Endodermal cell (in vitro differentiated cells): ENCODE data around the gene SDHA. TPM values are rescaled to one million over a fixed set of nuclear protein-coding genes. Genes with fewer than 3 reads are reported as not detected.
A peak's percentile ranks its signal among the peaks of the same experiment; 100 is the strongest.

ENCODE experiments used
- DNase-seq: peaks from one replicate; pipeline ENCODE4 v3.0.0-alpha.2; 2017
- H3K27ac ChIP-seq: 2 replicates; pipeline ENCODE4 v1.5.1; 2013; ENCODE audit warnings: mild to moderate bottlenecking, low read depth, low read length, moderate library complexity
- H3K27me3 ChIP-seq: 2 replicates; pipeline ENCODE4 v1.6.1; 2013; ENCODE audit warnings: mild to moderate bottlenecking, low read length, moderate library complexity; ENCODE audit not compliant: insufficient read depth, control insufficient read depth, poor library complexity, severe bottlenecking
- H3K36me3 ChIP-seq: 2 replicates; pipeline ENCODE4 v1.7.0; 2013; ENCODE audit warnings: mild to moderate bottlenecking, low read length, moderate library complexity; ENCODE audit not compliant: control insufficient read depth, insufficient read depth
- H3K4me1 ChIP-seq: one replicate; pipeline ENCODE4 v1.7.0; 2013; ENCODE audit warnings: low read length; ENCODE audit not compliant: control insufficient read depth, insufficient read depth
- H3K4me3 ChIP-seq: 2 replicates; pipeline ENCODE4 v1.5.1; 2013; ENCODE audit warnings: mild to moderate bottlenecking, low read length, moderate library complexity
- H3K9ac ChIP-seq: 2 replicates; pipeline ENCODE4 v1.6.1; 2013; ENCODE audit warnings: mild to moderate bottlenecking, low read length, moderate library complexity; ENCODE audit not compliant: poor library complexity, severe bottlenecking; ENCODE audit errors: extremely low read depth
- H3K9me3 ChIP-seq: 2 replicates; pipeline ENCODE4 v1.6.1; 2013; ENCODE audit warnings: mild to moderate bottlenecking, low read length, moderate library complexity; ENCODE audit not compliant: control insufficient read depth
- H3K27ac Mint-ChIP-seq: 2 replicates; pipeline ENCODE4 v1.8.0; 2020; ENCODE audit warnings: mixed read lengths
- H3K27me3 Mint-ChIP-seq: 2 replicates; pipeline ENCODE4 v1.8.0; 2021; ENCODE audit warnings: mild to moderate bottlenecking, mixed read lengths; ENCODE audit not compliant: insufficient read depth
- H3K36me3 Mint-ChIP-seq: 2 replicates; pipeline ENCODE4 v1.8.0; 2020; ENCODE audit warnings: low read depth, mixed read lengths
- H3K4me1 Mint-ChIP-seq: 2 replicates; pipeline ENCODE4 v1.8.0; 2020; ENCODE audit warnings: mixed read lengths
- H3K4me3 Mint-ChIP-seq: 2 replicates; pipeline ENCODE4 v1.8.0; 2020; ENCODE audit warnings: mild to moderate bottlenecking, moderate library complexity, mixed read lengths
- H3K9me3 Mint-ChIP-seq: 2 replicates; pipeline ENCODE4 v1.8.0; 2020; ENCODE audit warnings: mild to moderate bottlenecking, mixed read lengths
- WGBS, 2 experiments: methylation state at CpG; one replicate each; pipeline versions ENCODE4 v1.1.5 to v1.1.7; 2013; ENCODE audit warnings: missing lambda C conversion rate in 2 of 2, mixed read lengths in 1 of 2; ENCODE audit not compliant: insufficient coverage in 1 of 2, insufficient read length in 1 of 2; 5-methylcytosine and 5-hydroxymethylcytosine counted together
- total RNA-seq, 2 donors: library from RNA; stranded (reverse); fragmentation: NEBNext Ultra II Directional in 1 of 2; extraction: Animal tissue kit (Norgen Biotek cat#: 25700) in 1 of 2; gene quantifications; 2 replicates in 1 of 2; 3 replicates in 1 of 2; pipeline ENCODE4 v1.2.1, GENCODE V29; 2021
- TF ChIP-seq, protein P1 (sequence below): fragments of 200-600 bp; sonication (generic); conservative IDR thresholded peaks from 2 replicates; pipeline ENCODE4 v1.5.0; 2021; ENCODE audit warnings: antibody characterized with exemption, mild to moderate bottlenecking

SDHA gene
- total RNA-seq, 2 donors from 2014 or later, result 61.6 to 73.1 TPM

DNA sequence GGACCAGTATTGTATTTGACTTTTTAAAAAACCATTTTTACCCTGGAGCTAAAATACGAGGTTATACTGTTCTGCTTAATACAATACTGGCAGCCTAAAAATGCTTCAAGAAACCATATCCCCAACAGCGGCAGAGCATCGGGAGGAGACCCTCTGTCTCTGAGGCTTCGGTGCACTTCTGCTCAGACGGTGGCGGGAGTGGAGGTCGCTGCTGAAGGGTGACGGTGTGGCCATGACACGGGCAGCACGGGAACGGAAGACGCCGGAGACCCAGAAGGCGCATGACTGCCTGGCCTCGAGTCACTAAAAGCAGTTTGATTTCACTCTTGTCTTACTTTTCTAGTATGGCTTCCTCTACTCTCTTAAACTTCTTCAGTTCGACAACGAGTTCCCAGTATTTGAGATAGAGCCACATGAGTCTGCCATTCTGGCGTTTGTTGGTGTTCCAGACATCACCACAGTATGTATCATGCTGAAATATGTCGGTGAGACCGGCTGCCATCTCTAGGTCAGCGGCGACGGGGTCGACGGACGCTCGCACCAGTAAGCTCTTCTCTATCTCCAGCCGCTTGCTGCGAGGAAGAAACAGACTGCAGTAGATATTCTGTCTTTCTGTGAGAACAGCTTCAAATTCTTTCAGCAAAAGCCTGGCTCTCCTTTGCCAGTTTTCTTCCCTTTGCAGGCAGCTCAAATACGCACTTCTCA, 13.0 kb upstream of the SDHA start:
- Histone ChIP-seq H3K4me1 (peaks cover 12% of the 10 kb centered on the region), H3K9ac (no peak overlapping the region), H3K27me3 (no peaks in the 10 kb centered on the region), H3K4me3 (no peak overlapping the region), H3K36me3 (peaks cover 31% of the 10 kb centered on the region), H3K9me3 (no peaks in the 10 kb centered on the region), H3K27ac (no peak overlapping the region)
- Mint-ChIP-seq H3K27me3 (no peaks in the 10 kb centered on the region), H3K27ac (no peak overlapping the region), H3K4me1 (peaks cover 16% of the 10 kb centered on the region), H3K36me3 (peaks cover 27% of the 10 kb centered on the region), H3K4me3 (no peak overlapping the region), H3K9me3 (no peaks in the 10 kb centered on the region)
- peak; percentile 22 for DNase-seq
- TF ChIP-seq, protein P1, sequence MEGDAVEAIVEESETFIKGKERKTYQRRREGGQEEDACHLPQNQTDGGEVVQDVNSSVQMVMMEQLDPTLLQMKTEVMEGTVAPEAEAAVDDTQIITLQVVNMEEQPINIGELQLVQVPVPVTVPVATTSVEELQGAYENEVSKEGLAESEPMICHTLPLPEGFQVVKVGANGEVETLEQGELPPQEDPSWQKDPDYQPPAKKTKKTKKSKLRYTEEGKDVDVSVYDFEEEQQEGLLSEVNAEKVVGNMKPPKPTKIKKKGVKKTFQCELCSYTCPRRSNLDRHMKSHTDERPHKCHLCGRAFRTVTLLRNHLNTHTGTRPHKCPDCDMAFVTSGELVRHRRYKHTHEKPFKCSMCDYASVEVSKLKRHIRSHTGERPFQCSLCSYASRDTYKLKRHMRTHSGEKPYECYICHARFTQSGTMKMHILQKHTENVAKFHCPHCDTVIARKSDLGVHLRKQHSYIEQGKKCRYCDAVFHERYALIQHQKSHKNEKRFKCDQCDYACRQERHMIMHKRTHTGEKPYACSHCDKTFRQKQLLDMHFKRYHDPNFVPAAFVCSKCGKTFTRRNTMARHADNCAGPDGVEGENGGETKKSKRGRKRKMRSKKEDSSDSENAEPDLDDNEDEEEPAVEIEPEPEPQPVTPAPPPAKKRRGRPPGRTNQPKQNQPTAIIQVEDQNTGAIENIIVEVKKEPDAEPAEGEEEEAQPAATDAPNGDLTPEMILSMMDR, result no peak
- WGBS, 2 experiments, result 93 to 94% methylated on average over 30 of the region's 30 CpGs

GRCh38 chr5:206406-206805, 11.7 kb upstream of the SDHA start:
- Mint-ChIP-seq H3K4me3 (no peak overlapping the region), H3K36me3 (peaks cover 27% of the 10 kb centered on the region), H3K27ac (no peak overlapping the region), H3K4me1 (peaks cover 16% of the 10 kb centered on the region), H3K9me3 (no peaks in the 10 kb centered on the region), H3K27me3 (no peaks in the 10 kb centered on the region)
- TF ChIP-seq, protein P1, result no peak
- no peak overlapping the region for H3K27ac ChIP-seq
- H3K9me3 ChIP-seq, result no peaks in the 10 kb centered on the region
- WGBS, 2 experiments, result 92 to 93% methylated on average over 5 to 11 of the region's 11 CpGs
- peaks cover 12% of the 10 kb centered on the region for H3K4me1 ChIP-seq
- no peak overlapping the region for H3K4me3 ChIP-seq
- no peak overlapping the region for H3K9ac ChIP-seq
- H3K36me3 ChIP-seq, result peaks cover 31% of the 10 kb centered on the region
- no peaks in the 10 kb centered on the region for H3K27me3 ChIP-seq
- DNase-seq, result peak; percentile 31

DNA sequence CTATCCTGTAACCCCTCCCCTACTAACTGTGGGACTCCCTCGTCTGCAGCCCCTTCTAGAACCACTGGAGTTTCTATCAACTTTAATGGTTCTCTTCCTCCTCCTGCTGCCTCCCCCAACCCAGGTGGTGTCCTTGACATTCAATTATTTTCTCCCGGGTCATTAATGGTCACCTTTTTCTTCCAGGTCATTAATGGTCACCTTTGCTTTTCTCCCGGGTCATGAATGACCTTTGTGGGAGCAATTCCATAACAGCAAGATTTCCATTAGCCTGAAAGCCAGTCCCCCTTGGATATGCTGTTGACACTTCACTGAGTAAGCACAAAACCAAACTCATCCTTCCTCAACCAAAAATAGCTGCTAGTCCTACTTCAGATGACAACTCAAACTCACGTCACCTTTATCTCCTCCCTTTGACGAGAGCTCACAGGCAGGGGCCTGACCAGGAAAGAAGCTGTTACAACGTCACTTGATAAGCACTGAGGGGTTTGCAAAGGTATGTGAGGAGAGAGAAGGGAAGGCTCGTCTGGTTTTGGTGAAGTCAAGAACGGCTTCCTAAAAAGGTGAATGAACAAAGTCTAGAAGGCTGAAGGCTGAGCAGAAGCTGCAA, 11.1 kb upstream of the SDHA start:
- peaks cover 27% of the 10 kb centered on the region for H3K36me3 Mint-ChIP-seq
- Histone ChIP-seq H3K27me3 (no peaks in the 10 kb centered on the region), H3K4me1 (peaks cover 12% of the 10 kb centered on the region), H3K9ac (no peak overlapping the region), H3K27ac (no peak overlapping the region), H3K4me3 (no peak overlapping the region), H3K36me3 (peaks cover 31% of the 10 kb centered on the region), H3K9me3 (no peaks in the 10 kb centered on the region)
- H3K4me3 Mint-ChIP-seq, result no peak overlapping the region
- WGBS, 2 experiments, result 62 to 83% methylated on average over 4 to 8 of the region's 8 CpGs
- TF ChIP-seq, protein P1, result no peak
- no peaks in the 10 kb centered on the region for H3K9me3 Mint-ChIP-seq
- DNase-seq, result peak; percentile 29
- no peaks in the 10 kb centered on the region for H3K27me3 Mint-ChIP-seq
- peak overlapping the region; percentile 67 for H3K27ac Mint-ChIP-seq
- H3K4me1 Mint-ChIP-seq, result peaks cover 14% of the 10 kb centered on the region
